Retina (tissue), 1 donor: ENCODE results near the gene LARGE1.
A peak's percentile ranks its signal among the peaks of the same experiment; 100 is the strongest.

Source experiments
- DNase-seq: peaks from one replicate; pipeline ENCODE4 v3.0.0-alpha.2; 2016

LARGE1 gene

DNA sequence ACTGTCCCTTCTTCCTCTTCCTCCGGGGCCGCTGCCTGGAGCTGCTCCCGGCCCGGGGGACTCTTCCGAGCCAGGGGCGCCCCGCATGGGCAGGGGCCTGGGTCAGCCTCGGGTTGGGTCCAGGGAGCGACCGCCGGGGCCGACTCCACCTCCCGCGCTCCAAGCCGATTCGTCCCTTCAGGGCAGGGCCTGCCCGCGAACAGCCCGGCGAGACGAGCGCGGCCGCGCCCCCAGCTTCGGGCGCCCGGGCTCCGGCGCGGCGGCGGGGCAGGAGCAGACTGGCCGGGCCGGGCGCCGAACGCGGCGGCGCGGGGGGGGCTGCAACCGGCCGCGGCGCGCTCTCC lies at the start of gene LARGE1:
LARGE1 (minus strand) TSS at position 280 of the 344 bp plus-strand sequence.
- peak; percentile 75 for DNase-seq

- DNase-seq = no peak
These were observed 48.8 kb upstream of the LARGE1 start for GRCh38 chr22:33969045-33969444.

- no peak for DNase-seq
These were observed 43.8 kb upstream of the LARGE1 start for GRCh38 chr22:33964121-33964520.

- DNase-seq = no peak
These were observed 42.1 kb upstream of the LARGE1 start for GRCh38 chr22:33962409-33962808.

DNA sequence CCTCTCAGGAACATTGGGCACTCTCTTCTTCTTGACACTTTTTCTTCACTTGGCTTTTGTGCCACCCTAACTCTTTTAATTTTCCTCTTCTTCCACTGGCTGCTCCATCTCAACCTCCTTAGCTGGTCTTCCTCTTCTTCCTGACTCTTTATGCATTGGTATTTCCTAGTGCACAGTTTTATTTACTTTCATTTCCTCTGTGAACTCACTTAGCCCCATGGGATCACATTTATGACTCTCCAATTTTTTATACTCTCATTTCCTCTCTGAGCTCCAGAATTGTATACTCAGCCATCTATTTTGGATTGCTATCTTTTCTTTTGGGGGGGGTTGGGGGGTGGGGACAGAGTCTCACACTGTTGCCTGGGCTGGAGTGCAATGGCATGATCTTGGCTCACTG lies 38.5 kb upstream of the LARGE1 start:
- DNase-seq = no peak

GRCh38 chr22:33957086-33957485 lies 36.8 kb upstream of the LARGE1 start:
- DNase-seq = no peak

GRCh38 chr22:33952776-33953175 lies 32.5 kb upstream of the LARGE1 start:
- no peak for DNase-seq

GRCh38 chr22:33940741-33941140 lies 20.5 kb upstream of the LARGE1 start:
- no peak for DNase-seq

DNA sequence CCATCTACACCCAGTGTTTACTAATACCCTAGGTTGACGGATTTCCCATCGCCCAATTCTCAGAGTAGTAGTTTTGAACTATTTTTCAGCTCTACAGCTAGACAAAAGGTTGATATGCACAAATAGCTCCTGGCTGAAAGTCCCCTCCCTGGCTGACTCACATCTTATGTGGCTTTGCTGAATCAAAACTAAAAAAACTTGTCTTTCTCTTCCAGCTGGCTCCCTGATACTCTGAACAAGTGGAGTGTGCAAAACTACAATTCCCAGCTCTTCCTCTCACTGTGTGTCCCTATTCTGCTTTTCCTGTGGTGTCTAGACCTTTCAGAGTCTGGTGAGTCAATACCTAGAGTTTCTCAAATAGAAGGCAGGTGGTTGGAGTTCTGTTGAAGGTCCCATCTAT lies 12.7 kb upstream of the LARGE1 start:
- DNase-seq = no peak

DNA sequence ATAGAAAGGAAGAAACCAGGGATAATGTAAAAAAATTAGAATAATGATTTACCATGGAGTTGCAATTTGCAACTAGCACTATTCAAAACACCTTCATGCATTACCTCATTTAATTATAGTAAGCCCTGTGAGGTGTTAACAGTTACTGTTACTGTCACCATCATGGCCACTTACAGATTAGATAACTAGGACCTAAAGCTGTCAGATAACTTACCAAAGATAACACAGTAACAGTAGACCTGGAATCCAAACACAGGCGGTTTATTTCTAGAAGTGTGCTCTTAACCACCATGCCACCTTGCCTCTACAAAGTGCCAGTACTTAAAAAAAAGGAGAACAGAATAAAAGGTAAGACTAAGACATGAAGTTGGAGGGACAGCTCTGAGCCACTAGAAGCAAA lies 11.1 kb upstream of the LARGE1 start:
- no peak for DNase-seq

GRCh38 chr22:33927752-33928151 lies 7.5 kb upstream of the LARGE1 start:
- no peak for DNase-seq

GRCh38 chr22:33925194-33925593 lies 4.9 kb upstream of the LARGE1 start:
- DNase-seq = no peak

DNA sequence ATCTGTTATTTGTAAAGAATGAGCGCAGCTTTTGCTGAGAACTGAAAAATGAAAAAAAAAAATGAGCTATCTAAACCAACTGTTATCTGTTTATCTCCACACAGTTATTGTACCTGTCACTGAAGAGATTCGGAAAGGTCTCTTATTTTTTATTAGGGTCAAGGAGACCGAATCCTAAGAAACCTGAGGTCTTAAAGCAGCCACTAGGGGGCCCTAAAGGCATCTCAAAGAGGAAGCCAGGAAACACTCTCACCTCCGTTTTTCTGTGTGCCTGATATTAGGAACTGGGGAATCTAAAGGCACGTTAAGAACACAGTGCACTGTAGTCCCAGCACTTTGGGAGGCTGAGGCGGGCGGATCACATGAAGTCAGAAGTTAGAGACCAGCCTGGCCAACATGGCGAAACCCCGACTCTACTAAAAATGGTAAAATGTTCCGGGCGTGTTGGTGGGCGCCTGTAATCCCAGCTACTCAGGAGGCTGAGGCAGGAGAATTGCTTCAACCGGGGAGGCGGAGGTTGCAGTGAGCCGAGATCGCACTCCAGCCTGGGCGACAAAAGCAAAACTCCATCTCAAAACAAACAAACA lies 3.5 kb upstream of the LARGE1 start:
- DNase-seq = peak; percentile 78

GRCh38 chr22:33923033-33923432 lies 2.8 kb upstream of the LARGE1 start:
- no peak for DNase-seq

GRCh38 chr22:33922349-33922681 lies 2.0 kb upstream of the LARGE1 start:
- peak; percentile 83 for DNase-seq

DNA sequence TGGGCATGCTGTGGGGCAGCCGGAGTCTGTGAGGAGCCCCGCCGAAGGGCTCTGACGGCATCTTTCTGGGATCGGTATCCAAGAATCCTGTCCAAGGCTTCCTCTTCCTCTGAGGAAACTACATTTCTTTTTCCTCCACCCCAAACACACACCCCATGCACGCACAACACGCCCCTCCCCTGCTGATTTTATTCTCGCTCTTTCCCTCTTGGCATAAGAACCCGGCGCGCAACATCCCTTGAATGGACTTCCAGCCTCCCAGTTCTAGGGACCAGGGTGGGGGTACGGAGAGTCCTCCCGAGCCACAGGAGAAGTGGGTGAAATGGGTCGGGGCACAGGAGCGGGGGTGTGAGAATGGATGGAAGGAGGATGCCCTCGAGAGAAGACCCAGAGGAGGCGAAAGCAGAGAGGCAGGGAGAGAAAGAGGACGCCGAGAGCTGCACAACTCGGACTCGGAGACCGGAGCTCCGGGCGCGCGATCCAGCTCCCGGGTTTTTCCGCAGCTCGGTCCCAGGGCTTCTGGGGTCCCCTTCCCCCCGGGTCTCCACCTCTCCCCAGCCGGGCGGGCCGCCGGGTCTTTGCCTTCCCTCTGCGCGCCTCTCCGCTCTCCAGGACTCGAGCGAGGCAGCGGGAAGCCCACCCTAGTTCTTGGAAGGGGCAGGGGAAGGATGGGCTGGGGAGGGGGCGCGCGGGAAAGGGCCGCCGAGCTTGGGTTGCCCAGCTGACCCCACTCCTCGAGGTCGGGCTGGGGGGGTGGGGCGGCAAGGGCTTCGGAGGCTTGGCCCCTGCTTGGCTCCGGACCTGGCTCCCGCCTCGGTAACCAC lies 1.5 kb upstream of the LARGE1 start:
- peak; percentile 94 for DNase-seq

DNA sequence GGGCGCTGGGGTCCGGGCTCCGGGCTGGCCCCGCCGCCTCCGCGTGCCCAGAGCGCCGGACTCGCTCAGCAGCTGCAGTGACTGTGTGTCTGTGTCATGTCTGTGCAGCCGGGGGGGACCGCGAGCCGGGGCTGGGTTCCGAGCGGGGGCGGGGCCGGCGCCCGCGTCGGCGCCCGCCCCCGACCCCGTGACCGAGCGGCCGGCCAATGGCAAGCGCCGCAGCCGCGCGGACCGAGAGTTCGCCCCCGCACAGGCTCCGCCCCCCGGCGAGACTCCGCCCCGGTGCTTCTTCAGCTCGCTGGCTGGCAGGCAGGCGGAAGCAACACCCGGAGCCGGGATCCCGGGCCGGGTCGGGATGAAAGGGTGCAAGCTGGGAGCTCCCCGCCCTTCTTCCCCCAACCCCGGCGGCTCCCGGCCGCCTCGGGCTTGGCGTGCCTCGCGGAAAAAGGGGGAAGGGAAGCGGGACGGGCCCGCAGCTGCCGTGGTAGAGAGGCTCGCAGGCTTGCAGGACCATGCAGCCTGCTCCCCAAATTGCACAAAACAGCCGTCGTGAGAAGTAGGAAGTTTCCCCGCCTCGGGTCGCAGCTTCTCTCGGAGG lies 750 bp upstream of the LARGE1 start:
- peak; percentile 98 for DNase-seq

DNA sequence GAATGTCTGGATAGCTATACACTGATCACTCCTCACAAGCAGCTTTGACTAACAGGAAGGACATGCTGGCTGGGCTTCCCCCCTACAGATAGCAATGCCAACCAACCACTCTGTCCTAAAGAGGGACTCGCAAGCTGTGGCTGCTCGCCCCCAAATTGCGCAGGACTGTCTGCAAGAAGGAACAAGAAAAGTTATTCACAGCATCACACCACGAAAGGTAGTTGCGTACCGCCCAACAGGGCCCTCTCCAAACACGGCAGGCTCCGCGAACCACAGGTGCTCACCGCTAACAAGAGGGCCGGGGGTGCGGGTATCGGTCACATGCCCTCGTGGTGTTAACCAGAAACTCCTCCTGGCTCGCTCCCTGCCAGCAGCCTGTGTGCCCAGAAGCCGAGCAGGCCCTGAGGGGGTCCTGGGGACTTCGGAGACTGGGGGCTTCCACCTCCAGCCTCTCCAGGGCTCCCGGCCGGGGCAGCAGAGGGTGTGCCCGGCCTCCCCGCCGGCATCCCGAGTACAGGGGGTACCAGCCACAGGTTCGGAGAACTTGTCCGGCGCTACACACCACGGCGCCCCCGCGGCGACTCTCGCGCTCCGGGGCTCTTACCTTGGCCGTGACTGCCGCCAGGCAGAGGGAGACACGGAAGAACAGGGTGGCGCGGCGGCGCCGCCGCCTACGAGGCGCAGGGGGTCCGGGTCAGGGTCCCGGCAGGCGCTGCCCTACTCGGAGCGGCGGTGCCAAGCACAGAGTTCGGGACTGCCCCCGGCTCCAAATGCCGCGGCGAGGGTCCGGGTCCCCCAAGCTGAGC lies 682 bp downstream of the LARGE1 start:
- peak; percentile 68 for DNase-seq

- DNase-seq = peak; percentile 52
These were observed 1.5 kb downstream of the LARGE1 start for GRCh38 chr22:33918676-33919365.

DNA sequence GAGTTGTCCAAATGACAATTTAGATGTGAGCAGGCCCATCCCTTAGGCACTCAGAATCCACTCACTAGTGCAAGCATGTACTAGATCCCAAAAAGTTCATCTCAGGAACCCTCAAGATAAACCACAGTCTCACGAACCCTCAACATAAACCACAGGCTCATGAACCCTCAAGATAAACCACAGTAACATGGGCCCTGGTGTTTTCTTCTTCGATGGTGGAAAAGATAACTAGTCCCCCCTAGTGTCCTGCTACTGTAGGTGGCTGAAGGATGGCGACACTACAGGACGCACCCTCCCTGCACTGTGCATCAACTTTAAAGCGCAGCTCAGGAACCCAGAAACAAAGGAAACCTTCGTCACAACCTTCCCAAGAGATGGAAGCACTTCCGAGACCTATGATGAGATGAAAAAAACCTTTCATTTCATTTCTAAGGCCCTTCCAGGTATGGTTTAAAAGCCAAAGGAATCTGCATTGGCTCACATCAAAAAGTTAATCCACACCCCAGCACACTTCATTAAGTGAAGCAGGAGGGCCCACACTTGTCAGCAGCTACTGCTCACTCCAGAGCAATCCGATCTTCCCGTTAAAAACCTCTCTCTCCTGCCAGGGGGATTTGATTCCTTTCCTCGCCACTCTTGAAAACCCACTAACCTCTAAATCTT lies 2.4 kb downstream of the LARGE1 start:
- peak; percentile 31 for DNase-seq

- DNase-seq = no peak
These were observed 5.6 kb downstream of the LARGE1 start for GRCh38 chr22:33914699-33915098.

- DNase-seq = no peak
These were observed 6.1 kb downstream of the LARGE1 start for GRCh38 chr22:33914131-33914530.
